Amniotic stem cell (primary cell): Measurements from ENCODE around the gene CABP2.

Experiments
- DNase-seq: peaks from one replicate; lab custom pipeline; 2025; lab: John Stamatoyannopoulos, UW

Gene CABP2

GRCh38 chr11:67507864-67508485 is 15.3 kb downstream of the CABP2 start, which contains the start of gene CDK2AP2:
CDK2AP2 (minus strand) TSS chr11:67508162; CDS start chr11:67508082, 80 bp downstream.
- peak; percentile 98 for DNase-seq

- no peak for DNase-seq
These were observed 15.9 kb downstream of the CABP2 start for GRCh38 chr11:67507242-67507863.

GRCh38 chr11:67506426-67507051 is 16.7 kb downstream of the CABP2 start:
- DNase-seq: no peak

GRCh38 chr11:67505605-67506396 is 17.4 kb downstream of the CABP2 start:
- peak; percentile 76 for DNase-seq

- DNase-seq: no peak
These were observed 18.2 kb downstream of the CABP2 start, which contains the start of gene PITPNM1 for GRCh38 chr11:67504950-67505581. PITPNM1 (minus strand) TSS chr11:67505363; CDS start chr11:67504180, 1,183 bp downstream.

GRCh38 chr11:67504005-67504949 is 19.0 kb downstream of the CABP2 start:
- no peak for DNase-seq

- no peak for DNase-seq
These were observed 19.9 kb downstream of the CABP2 start for GRCh38 chr11:67503119-67504004.

- DNase-seq: no peak
These were observed 20.8 kb downstream of the CABP2 start for GRCh38 chr11:67502328-67502979.

- no peak for DNase-seq
These were observed 21.4 kb downstream of the CABP2 start for GRCh38 chr11:67501854-67502253.

GRCh38 chr11:67500831-67501715 is 22.2 kb downstream of the CABP2 start:
- DNase-seq: no peak

GRCh38 chr11:67500484-67500821 is 22.8 kb downstream of the CABP2 start:
- DNase-seq: no peak

GRCh38 chr11:67499808-67500483 is 23.3 kb downstream of the CABP2 start:
- no peak for DNase-seq

- no peak for DNase-seq
These were observed 24.7 kb downstream of the CABP2 start for GRCh38 chr11:67498544-67498972.

GRCh38 chr11:67497656-67498291 is 25.5 kb downstream of the CABP2 start:
- no peak for DNase-seq

GRCh38 chr11:67496113-67496512 is 27.1 kb downstream of the CABP2 start:
- no peak for DNase-seq

GRCh38 chr11:67495234-67496005 is 27.8 kb downstream of the CABP2 start:
- DNase-seq: no peak
